Hematopoietic multipotent progenitor cell (in vitro differentiated cells): ENCODE results near the gene DUOX1. TPM values are rescaled to one million over a fixed set of nuclear protein-coding genes. Genes with fewer than 3 reads are reported as not detected.
A peak's percentile ranks its signal among the peaks of the same experiment; 100 is the strongest.

Source experiments
- DNase-seq, 3 donors: peaks; one replicate each; pipeline ENCODE4 v3.0.0-alpha.2; 2011 to 2015; ENCODE audit warnings: low read depth in 2 of 3, low spot score in 2 of 3
- total RNA-seq: library from RNA; depleted of rRNA; stranded (reverse); fragments of >200 nt; gene quantifications from one replicate; pipeline ENCODE4 v1.2.3, GENCODE V29; 2012

DUOX1 gene
- total RNA-seq, 1 donor: under 0.01 TPM

DNA sequence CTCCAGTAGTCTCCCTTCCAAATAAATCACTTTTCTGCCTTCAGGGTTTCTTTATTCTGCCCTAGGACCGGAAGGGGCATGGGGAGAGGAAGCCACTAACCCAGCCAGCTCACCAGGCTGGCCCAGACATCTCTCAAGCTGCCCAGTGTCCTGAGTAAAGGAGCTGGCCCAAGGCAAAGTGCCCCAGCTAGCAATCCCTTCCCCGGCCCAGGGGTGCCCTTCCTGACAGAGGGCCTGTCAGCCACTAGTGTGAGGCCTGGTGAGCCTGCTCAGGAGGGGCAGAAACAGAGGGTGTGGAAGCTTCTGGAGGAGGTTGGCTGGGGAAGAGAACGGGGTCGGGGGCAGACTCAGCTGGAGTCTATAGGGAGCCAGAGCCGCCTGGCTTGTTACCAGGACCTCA, 35.7 kb downstream of the DUOX1 start:
- DNase-seq: no peak

DNA sequence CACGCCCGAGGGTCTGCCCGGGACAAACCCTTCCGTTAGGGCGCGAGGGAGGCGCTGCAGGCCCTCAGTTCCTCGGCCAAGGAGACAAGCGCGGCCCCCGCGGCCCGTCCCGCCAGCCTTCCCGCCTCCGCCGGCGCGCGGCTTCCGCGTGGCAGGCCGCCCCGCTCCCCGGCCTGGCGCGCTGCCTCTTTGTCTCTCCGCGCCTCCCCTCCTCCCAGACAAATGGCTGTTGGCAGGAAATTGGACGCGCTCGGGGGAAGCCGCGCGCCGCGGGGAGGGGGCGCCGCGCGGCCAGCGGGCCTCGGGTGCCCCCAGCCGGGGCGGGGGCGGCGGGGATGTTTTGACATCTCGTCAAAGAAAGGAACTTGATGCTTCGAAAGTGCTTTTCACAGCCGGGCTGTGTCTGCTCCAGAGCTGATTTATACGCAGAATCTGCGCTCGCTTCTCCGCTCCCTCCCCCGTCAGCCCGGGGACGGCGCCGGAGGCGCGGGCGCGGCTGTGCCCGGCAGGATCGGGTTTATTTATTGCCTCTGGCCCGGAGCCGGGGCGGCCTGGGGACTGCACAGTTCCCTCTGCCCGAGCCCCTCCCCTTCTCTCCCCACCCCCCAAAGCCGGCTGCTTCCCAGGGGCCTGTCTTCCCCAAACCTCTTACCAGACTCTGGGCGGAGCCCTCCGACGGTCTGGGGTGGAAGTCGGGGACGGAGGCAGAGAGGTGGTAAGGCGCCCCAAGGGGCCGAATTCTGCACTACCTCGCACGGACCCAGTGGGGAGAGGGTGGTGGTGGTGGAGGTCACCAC, 37.2 kb downstream of the DUOX1 start:
- DNase-seq: peak; percentile 58 to 96 (median 91)

DNA sequence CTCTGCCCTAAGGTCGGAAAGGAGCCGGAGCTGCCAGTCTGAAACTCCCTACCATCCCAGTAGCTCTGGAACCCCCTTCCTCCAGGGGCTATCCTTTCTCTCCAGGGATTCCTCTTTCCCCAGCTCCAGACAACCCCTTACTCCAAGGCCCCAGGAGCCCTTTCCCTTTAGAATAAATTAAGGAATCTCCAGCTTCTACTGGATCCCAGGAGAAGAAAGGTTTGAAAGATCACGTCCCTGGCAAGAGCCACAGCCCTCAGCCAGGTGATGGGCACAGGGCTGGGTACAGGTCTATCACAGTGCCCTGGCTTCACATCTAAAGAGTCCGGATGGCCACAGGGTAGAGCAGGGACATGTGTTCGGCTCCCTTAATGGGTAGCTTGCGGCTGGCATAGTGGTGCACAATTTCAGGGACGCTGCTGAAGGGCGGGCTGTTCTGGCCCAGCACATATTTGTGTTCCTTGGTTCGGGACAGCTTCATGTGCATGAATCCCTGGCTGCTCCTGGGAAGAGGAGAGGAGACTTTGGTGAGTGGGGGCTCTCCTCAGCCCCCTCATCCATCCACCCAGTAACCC, 37.9 kb downstream of the DUOX1 start:
- no peak for DNase-seq

DNA sequence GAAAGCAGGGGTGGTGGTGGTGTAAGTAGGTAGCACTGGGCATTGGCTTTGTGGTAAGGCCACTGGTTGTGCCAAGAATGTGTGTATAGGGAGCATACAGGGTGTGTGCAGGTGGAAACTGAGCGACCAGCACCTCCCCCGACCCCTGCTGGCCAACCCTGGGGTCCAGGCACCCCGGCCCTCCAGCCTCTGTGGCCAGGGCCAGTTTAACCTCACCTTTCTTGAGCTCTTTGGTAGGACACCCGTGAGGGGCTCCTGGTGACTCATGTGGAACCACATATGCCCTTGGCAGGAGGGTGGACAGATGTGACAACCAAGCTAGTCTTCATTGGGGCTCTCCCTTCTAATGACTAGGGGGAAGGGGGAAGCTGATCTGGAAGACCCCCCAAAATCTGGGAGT, 38.5 kb downstream of the DUOX1 start:
- no peak for DNase-seq

DNA sequence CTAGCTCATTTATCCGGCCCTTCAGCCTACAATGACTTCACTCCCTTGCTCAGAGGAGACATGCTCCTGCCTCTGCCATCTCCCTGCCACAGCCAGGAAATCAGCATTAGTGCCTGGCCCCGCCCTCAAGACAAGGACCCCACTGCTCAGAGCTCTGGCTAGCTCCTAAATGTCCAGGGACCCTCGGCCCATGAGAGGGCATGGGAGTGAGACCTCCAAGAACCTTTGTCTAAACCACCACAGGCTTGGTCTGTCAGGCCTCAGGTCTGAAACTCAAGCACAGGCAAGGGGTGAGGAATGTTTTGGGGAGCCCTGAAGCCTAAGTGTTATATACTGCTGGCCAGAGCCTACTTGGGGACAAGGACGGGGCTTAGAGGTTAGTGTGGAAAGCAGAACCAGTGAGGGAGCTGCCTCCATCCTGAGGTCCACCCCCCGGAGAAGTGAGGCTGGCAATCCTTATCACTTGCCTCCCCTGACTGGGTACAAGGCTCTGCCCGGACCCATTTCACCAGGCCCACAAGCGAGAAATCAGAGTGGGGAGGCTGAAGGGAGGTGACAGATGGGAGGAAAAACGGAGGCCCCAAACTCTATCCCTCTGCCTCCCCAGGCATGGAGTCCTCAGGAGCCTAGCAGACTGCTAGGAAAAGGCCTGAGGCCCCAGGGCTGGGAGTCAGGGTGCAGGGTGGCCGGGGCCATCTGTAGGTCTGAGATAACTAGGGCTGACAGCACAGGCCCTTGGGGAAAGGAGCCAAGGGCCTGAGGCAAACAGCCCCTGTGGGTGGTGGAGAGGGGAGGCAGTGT, 39.2 kb downstream of the DUOX1 start:
- no peak for DNase-seq

DNA sequence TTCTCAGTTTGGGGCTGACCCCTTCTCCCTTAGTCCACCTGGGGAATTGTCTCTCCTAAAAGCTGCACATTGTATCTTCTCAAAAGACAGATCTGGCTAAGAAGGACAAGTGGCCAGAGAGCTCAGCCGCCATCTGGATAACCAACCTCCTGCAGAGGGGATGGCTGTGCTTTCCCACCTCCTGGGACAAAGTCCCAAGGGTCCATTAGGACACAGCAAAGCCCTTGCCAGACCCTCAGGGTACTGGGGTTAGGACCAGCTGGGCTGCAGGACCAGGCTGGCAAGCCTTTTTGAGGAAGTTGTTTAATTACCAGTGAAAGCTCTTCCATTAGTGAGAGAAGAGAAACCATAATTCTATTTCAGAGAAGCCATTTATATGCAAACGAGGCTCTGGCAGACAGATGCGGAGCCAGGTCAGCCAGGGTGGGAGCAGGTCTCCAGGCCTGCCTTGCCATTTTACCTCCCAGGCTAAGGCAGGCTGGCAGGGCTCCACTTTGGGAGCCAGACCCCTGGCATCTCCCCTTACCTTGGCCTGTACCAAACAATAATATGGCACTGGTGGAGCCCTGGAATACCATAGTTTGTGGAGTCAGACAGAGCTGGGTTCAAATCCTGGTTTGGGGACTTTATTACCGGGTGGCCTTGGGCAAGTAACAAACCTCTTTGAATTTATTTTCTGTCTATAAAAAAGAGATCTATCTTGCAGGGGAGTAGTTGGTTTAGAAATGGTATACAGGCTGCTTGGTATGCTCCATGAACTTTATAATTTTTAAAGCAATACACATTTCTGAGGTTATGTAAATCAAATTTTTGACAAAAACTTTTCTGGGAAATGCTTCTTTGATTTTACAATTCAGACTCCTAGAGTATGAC, 40.0 kb downstream of the DUOX1 start:
- DNase-seq: no peak

DNA sequence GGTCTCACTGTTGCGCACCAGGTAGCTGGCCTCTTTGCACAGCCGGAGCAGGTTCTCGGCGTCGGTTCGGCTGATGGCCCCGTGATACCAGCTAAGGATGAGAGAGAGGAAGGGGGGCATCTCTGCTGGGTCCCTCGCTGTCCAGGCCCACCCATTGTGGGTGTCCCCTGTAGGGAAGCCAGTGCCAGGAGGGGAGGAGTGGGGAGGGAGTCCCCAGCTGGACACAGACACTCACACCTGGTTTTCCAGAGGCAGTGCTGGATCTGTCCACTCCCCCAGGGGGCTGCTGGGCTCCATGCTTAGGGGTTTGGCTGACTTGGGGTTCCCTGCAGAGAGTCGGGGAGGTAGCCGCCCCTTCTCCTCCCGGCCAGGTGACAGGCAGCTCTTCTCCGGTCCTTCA, 42.1 kb downstream of the DUOX1 start:
- DNase-seq: no peak

DNA sequence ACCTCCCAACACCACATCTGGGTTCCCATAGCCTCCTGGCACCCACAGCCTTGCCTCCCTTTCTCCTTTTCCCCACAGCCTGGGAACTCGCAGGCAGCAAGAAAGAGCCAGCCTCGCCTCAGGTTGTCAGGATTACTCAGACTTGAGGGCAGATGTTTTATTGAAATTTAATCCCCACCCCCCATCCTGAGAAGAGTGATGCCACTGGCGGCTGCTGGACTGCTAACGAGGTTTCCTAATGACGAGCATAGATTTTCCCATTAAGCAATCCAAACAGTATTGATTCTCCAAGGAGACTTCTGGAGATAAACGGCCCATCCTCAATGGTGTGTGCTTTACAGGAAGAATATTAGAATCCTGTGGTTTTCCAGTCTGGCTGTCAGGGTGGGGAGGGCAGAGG, 44.3 kb downstream of the DUOX1 start:
- DNase-seq: no peak

DNA sequence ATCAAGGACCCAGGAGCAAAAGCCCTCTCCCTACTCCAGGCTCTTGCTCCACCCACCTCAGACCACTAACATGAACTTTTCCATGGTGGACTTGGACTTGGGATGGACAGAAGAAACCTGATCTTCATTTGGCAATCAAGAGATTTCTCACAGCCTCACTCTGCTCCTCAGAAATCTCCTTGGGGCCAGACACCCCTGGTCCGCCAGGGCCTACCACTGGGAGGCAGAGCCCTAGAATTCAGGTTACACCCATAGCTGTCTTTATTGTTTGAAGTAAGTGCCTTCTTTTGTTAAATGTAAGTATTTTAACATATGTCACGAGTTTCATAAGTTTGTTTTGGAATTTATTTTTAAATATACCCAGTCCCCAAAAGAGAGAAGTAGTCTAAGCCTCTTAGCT, 44.8 kb downstream of the DUOX1 start:
- DNase-seq: no peak

DNA sequence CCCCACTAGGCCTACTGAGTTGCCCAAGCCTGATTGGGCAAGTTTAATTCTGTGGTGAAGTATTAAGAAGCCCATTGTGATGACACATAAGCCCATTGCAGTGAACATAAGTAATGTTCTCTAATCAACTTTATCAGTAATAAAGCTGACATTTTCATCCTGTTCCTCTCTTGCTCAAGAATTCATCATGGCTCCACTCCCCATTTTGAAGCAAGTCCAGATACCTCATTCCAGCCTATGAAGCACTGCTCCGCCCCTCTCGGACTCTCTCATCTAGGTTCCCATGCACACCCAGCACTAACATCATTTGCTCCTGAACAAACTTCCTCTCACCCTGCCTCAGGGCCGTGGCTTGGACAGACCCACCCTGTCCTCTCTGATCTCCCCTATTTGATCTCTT, 47.5 kb downstream of the DUOX1 start:
- DNase-seq: no peak

DNA sequence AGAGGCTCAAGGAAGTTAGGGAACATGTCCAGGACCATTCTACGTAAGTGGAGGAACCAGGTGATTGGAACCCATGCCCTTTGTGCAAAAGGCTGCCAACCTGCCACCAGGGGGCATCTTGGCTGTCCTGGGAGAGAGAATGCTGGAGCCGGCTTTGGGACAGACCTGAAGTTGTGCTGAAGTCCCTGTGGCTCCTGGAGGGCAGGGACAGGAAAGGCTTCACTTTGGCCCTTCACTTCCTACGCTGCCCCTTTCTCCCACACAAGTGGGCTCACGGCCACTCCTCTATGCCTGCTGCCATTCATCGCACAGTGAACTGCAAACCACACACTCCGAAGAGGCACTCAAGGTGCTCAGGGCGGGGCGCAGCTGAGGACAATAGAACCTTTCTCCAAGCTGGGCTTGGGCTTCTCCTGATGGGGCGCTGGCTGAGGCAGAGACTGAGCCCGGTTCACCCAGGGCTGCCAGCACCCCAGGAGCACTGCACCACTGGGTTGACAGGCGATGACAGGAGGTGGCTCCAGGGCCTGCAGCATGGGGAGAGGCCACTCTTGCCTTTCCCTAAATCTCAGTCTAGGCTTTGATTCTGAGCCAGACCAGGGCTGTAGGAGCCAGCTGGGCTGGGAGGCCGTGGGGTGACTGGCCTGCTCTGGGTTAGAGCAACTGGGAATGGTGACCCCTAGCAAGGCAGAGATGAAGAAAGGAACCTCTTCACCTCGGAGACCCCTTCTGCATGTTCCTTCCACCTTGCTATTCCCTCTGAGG, 49.6 kb downstream of the DUOX1 start:
- no peak for DNase-seq

DNA sequence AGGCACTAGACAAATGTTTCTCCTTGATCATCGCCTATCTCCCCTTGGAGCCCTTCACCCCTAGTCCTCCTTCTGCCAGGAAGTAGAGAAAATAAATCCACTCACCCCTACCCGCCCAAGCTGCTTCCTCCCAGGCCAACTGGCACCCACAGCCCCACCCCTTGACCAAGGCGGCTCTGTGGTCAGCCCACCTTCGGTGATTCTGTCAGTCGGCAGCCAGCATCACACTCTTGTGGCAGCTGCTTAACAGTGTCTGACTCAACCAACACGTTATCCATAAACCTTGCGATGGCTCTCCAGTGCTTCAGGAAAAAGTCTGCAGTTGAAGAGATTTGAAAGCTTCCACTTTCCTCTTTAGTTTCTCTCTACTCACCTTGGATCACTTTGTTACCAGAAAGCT, 50.4 kb downstream of the DUOX1 start:
- DNase-seq: peak in 2 of 3 donors; percentile 61 to 84

DNA sequence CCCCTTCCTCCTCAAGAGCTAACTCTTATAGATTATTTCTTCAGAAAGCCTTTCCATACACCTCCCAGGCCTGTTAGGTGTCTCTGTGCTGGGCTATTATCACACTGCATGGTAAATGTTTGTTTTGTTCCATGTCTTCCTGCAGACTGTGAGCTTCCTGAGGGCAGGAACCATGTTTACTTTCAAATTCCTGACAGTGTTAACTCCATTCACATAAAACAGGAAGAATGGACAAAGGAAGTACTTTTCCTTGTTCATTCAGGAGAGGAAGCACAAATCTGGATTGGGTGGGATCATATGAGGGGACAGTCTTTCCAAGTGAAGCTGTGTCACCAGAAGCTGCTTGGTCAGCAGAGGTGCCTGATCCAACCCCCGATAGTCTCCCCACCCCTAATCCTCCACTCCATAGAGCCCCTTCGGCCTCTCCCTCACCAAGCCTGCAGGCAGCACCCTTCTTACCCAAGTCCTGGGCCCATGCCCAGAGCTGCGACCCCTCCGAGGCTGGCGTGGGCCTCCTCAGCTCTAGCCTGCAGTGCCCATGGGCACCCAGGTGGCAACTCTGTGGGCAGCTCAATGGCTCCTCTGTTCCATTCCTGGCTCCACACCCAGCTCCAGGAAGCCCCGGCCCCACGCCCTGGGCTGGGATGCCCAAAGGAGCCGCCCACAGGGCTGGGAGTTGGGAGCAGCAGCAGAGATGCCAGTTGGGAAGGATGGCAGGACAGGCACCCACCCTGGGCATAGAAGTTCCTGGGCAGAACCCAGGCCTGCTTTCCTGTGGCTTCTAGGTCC, 51.0 kb downstream of the DUOX1 start:
- no peak for DNase-seq

DNA sequence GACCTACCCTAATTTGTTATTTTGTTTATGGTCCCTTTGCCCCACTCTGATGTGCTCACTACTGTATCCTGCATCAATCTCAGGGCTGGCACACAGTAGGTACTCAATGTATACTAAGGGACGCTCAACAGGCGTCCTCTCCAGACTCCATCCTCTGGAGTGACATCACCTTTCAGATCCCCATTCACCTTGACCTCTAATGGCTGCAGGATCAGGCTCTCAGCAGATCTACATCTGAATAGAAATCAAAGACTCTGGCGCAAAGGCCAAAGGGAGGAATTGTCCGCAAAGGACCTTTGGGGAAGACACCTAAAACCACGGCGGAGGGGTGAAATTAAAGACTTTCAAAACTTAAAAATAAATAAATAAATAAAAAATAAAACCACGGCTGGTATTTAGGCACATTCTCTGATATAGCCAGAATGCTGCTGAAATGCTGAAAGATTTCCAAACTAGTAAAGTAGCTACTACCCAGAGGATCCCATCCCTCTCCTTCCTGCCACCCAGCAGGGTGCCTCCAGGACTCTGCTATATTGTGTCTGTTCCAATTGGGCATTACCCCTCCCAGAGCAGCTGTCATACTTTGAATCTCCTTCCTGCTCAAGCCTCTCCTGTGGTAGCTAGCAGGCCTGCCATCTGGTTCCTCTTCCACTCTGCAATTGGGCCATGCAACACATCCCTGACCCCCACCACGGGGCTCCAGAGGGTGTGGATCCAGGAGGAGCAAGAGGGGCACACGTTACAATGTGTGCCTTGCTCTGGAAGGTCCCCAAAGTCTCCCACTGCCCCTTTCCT, 51.9 kb downstream of the DUOX1 start:
- peak in 2 of 3 donors; percentile 61 to 80 for DNase-seq

DNA sequence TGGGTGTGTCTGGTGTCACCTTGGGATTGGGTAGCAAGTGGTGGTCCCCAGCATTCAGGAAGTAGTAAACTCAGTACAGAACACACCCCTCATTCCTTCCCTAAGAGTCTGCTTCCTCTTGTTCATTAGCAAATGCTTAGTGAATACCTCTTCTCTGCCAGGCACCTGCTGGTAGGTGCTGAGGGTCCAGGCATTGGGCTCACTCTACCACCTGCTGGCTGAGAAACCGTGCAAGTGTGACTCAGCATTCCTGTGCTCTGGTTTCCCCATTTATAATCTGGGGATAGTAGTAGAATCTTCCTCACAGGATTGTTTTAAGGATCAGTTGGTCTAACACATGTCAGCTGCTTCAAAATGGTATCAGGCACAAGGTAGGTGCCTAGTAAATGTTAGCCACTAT, 53.2 kb downstream of the DUOX1 start:
- peak in 2 of 3 donors; percentile 38 to 46 for DNase-seq

DNA sequence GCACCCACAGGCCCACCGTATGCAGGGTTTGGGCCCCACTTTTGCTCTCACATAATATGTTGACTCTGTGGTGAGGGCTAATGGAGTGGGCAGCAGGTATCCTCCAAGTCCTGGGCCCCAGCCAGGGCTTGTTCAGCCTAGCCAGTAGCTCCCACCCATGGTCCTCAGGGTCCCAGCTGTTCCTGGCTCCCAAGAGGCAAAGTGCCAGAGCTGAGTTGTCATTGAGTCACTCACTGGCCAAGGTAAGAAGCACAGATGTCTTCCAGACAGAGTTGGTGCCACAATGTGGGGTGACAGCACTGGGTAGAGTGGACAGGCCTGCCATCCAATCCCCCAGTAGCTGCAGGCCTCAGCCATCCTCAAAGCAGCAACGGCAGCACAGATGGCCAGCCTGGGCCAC, 53.7 kb downstream of the DUOX1 start:
- DNase-seq: no peak

DNA sequence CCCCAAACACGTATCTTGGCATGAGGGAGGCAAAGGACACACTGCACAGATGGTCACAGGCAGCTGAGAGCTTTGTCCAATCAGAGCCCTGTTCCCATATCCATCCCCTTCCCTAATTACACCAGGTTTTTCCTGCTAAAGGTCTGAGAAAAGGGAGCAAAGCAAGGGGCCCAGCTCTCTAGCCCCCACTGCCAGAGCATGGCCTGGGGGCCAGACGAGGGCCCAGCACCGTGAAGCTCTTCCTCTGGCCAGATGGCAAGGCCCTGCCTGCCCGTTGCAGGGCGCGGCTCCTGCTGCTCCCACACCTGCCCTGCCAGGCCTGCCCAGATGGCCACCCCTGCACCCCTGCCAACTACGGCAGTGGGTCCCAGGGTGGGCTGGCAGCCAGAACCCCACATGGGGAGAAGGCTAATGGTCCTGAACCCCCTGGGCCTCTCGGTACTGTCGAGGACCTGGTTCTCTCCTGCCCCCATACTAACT, 54.8 kb downstream of the DUOX1 start:
- no peak for DNase-seq

DNA sequence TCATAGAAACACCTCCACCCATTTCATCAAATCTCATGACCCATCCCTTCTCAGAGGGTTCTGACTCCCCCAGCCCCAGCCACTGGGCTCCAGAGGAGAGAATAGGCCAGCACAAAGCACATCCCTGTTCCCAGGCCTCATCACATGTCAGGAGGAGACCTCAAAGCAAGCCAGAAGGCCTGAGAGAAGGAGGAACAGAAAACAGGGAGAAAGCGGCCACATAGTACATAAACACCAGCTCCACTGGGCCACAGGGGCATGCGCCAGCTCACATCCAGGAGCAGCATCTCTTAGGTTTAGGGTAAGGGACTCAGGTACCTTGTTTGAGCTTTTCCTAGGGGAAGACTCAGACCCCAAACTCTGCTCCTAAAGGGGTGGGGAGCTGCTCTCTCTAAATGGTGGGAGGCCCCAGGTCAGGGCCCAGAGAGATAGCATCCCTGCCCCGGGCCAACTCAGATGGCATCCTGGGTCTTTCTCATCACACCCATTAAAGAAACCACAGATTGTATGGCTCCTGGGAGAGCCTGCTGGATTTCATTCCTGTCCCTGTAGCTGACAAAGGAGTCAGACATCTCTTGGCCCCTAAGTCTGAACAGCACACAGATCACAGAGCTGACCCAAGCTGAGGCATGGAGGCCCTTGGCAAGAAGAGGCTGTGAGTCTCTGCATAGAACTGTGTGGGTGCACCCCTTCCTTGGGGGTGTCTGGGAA, 55.4 kb downstream of the DUOX1 start:
- DNase-seq: no peak
